Gastroesophageal sphincter (tissue), 3 donors: ENCODE data around the gene DONSON.

Experiments
- EP300 ChIP-seq: sonication (generic); formaldehyde crosslinking; IDR thresholded peaks from one replicate; pipeline ENCODE4 v1.6.1; 2017; ENCODE audit warnings: antibody characterized with exemption, mild to moderate bottlenecking
- POLR2A ChIP-seq, 2 donors: fragments of 450-650 bp; IDR thresholded peaks; one replicate each; pipeline ENCODE4 v1.6.1; 2017; ENCODE audit warnings: antibody characterized with exemption in 2 of 2, mild to moderate bottlenecking in 2 of 2, moderate library complexity in 1 of 2
- POLR2AphosphoS5 ChIP-seq: sonication (generic); formaldehyde crosslinking; IDR thresholded peaks from one replicate; pipeline ENCODE4 v1.6.1; 2017; ENCODE audit warnings: antibody characterized with exemption
- TF ChIP-seq, protein P1 (sequence below), 4 experiments: fragments of 200-600 bp in 2 of 4; fragments of 450-650 bp in 2 of 4; sonication (generic) in 1 of 4; IDR thresholded peaks; one replicate each; pipeline ENCODE4 v1.5.1; 2017 to 2019; ENCODE audit warnings: antibody characterized with exemption in 4 of 4, mild to moderate bottlenecking in 2 of 4, moderate library complexity in 2 of 4

DNA sequence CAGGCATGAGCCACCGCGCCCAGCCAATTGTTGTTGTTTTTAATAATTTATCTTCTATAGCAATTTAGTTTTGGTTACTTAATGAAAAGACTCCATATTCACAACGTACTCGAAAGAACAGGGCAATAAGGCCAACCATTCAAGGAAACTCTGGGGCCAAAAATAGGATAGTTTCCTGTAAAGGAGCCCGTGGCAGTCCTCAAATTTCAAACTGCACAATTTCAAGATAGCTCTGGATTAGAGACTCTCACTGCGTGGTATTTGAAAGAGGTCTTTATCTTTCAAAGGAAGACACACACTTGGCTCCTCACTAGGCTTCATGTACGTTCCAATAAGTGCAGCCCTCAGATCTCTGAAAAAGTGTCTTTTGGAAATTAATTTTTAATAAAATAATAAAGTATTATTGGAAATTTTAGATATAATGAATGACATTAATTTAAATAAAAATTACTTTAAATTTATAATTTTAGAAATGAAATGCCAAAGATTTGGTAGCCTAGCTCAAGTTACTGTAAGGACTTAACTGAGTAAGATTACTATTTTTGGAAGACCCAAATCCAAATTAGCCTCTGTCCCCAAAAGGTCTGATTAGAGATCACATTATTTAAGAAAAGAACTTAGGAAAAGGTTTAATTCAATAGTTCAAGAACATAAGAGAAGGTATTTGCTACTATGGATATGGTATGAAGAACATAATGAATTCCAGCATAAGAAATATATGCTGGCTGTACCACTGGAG is 22.7 kb upstream of the DONSON start:
- TF ChIP-seq, protein P1, sequence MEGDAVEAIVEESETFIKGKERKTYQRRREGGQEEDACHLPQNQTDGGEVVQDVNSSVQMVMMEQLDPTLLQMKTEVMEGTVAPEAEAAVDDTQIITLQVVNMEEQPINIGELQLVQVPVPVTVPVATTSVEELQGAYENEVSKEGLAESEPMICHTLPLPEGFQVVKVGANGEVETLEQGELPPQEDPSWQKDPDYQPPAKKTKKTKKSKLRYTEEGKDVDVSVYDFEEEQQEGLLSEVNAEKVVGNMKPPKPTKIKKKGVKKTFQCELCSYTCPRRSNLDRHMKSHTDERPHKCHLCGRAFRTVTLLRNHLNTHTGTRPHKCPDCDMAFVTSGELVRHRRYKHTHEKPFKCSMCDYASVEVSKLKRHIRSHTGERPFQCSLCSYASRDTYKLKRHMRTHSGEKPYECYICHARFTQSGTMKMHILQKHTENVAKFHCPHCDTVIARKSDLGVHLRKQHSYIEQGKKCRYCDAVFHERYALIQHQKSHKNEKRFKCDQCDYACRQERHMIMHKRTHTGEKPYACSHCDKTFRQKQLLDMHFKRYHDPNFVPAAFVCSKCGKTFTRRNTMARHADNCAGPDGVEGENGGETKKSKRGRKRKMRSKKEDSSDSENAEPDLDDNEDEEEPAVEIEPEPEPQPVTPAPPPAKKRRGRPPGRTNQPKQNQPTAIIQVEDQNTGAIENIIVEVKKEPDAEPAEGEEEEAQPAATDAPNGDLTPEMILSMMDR (IDR thresholded peaks at IDR 0.05): no peak
- no peak for TF ChIP-seq EP300
- TF ChIP-seq POLR2A (IDR thresholded peaks at IDR 0.05): no peak
- TF ChIP-seq POLR2AphosphoS5: no peak
